K562 (cell line): ENCODE measurements around the gene ZDHHC17. TPM values are rescaled to one million over a fixed set of nuclear protein-coding genes. Genes with fewer than 3 reads are reported as not detected.

Experiments
- ARHGAP35 ChIP-seq: fragments of 450-650 bp; IDR thresholded peaks from 2 replicates; pipeline ENCODE4 v1.6.1; 2018; ENCODE audit not compliant: partially characterized antibody
- ASH1L ChIP-seq: fragments of 450-650 bp; IDR thresholded peaks from 2 replicates; pipeline ENCODE4 v1.6.1; 2018; ENCODE audit warnings: borderline replicate concordance, mild to moderate bottlenecking, low read depth; ENCODE audit not compliant: partially characterized antibody
- BCOR ChIP-seq: fragments of 450-650 bp; IDR thresholded peaks from 2 replicates; pipeline ENCODE4 v1.6.1; 2016
- BRF1 ChIP-seq: IDR thresholded peaks from 3 replicates; pipeline ENCODE4 v1.6.1; 2011; ENCODE audit warnings: borderline replicate concordance, mild to moderate bottlenecking; ENCODE audit not compliant: insufficient read length; ENCODE audit errors: extremely low read depth
- CAMTA2 ChIP-seq: fragments of 250-450 bp; sonication (Bioruptor Pico); conservative IDR thresholded peaks from 2 replicates; pipeline ENCODE4 v1.5.1; 2022
- CBFA2T3 ChIP-seq: fragments of 450-650 bp; IDR thresholded peaks from 2 replicates; pipeline ENCODE4 v1.6.1; 2017
- CHD1 ChIP-seq: fragments of 200-600 bp; sonication (generic); IDR thresholded peaks from one replicate; pipeline ENCODE4 v1.6.1; 2012; ENCODE audit warnings: mild to moderate bottlenecking, moderate library complexity, low read length, inconsistent platforms
- FOXA3 ChIP-seq, 2 experiments: fragments of 450-650 bp in 1 of 2; sonication (generic) in 1 of 2; formaldehyde crosslinking; IDR thresholded peaks in 1 of 2; conservative IDR thresholded peaks in 1 of 2; 2 replicates each; pipeline versions ENCODE4 v1.4.0 to v1.8.0; 2020 to 2022; ENCODE audit warnings: mild to moderate bottlenecking in 2 of 2, missing genetic modification reagents in 1 of 2
- HSF4 ChIP-seq: fragments of 250-450 bp; sonication (Bioruptor Pico); IDR thresholded peaks from 2 replicates; pipeline ENCODE4 v2.1.2; 2022; ENCODE audit warnings: mild to moderate bottlenecking, moderate library complexity, borderline replicate concordance
- KHSRP ChIP-seq: fragments of 450-650 bp; IDR thresholded peaks from 2 replicates; pipeline ENCODE4 v1.6.1; 2017
- KLF10 ChIP-seq: fragments of 250-450 bp; sonication (Bioruptor Pico); IDR thresholded peaks from 2 replicates; pipeline ENCODE4 v1.6.1; 2021; ENCODE audit warnings: matching md5 sums
- LEF1 ChIP-seq: fragments of 450-650 bp; IDR thresholded peaks from 2 replicates; pipeline ENCODE4 v1.6.1; 2016; ENCODE audit warnings: mild to moderate bottlenecking
- MYNN ChIP-seq, 2 experiments: sonication (generic); formaldehyde crosslinking in 1 of 2; IDR thresholded peaks; 2 replicates each; pipeline versions ENCODE4 v1.5.0 to v1.6.1; 2016 to 2020; ENCODE audit warnings: antibody characterized with exemption in 1 of 2, missing genetic modification reagents in 1 of 2
- NBN ChIP-seq: fragments of 450-650 bp; IDR thresholded peaks from 2 replicates; pipeline ENCODE4 v1.6.1; 2016; ENCODE audit warnings: low read depth, mild to moderate bottlenecking
- SMARCA5 ChIP-seq: fragments of 450-650 bp; IDR thresholded peaks from 2 replicates; pipeline ENCODE4 v1.6.1; 2016
- TEAD4 ChIP-seq, 2 experiments: sonication (generic) in 1 of 2; formaldehyde crosslinking in 1 of 2; IDR thresholded peaks; 2 replicates each; pipeline versions ENCODE4 v1.6.1 to v1.8.0; 2012 to 2022; ENCODE audit warnings: borderline replicate concordance in 1 of 2, inconsistent platforms in 1 of 2, low read length in 1 of 2, mild to moderate bottlenecking in 1 of 2, missing genetic modification reagents in 1 of 2
- WHSC1 ChIP-seq: IDR thresholded peaks from one replicate; pipeline ENCODE4 v1.6.1; 2012; ENCODE audit warnings: low read length, control low read depth, inconsistent platforms
- ZBTB7A ChIP-seq: IDR thresholded peaks from 2 replicates; pipeline ENCODE4 v1.6.1; 2011; ENCODE audit warnings: low read depth, mild to moderate bottlenecking, low read length, moderate library complexity, borderline replicate concordance; ENCODE audit not compliant: control insufficient read depth
- ZFP1 ChIP-seq: fragments of 450-650 bp; formaldehyde crosslinking; IDR thresholded peaks from 2 replicates; pipeline ENCODE4 v1.4.0; 2020; ENCODE audit warnings: mild to moderate bottlenecking, mixed read lengths
- ZKSCAN8 ChIP-seq: fragments of 200-800 bp; sonication (Bioruptor generic); IDR thresholded peaks from 2 replicates; pipeline ENCODE4 v1.6.1; 2016; ENCODE audit warnings: missing genetic modification characterization, missing compliant biosample characterization
- ZNF140 ChIP-seq: fragments of 250-450 bp; sonication (Bioruptor Pico); IDR thresholded peaks from 2 replicates; pipeline ENCODE4 v1.8.0; 2021; ENCODE audit warnings: moderate library complexity, mild to moderate bottlenecking, inconsistent platforms
- polyA plus RNA-seq, 8 experiments: library from polyadenylated mRNA; depleted of rRNA in 4 of 8; stranded (reverse) in 5 of 8; unstranded in 3 of 8; fragments of >200 nt; fragmentation: Nextera tagmentation in 2 of 8; fragmentation: Illumina TruSeq in 1 of 8; extraction: Ambion mirVana in 2 of 8; extraction: Trizol in 1 of 8; gene quantifications; 2 replicates each; pipeline versions ENCODE4 v1.2.1 to v1.2.3, GENCODE V29; 2011 to 2014; ENCODE audit warnings: inconsistent platforms in 1 of 8, missing spikeins in 1 of 8
- total RNA-seq, 7 experiments: library from RNA; depleted of rRNA in 6 of 7; stranded (reverse); fragments of >200 nt in 6 of 7; fragmentation: Illumina TruSeq in 2 of 7; extraction: Trizol in 2 of 7; gene quantifications; 2 replicates each; pipeline versions ENCODE4 v1.2.1 to v1.2.3, GENCODE V29; 2011 to 2021; ENCODE audit warnings: low replicate concordance in 1 of 7
- TF ChIP-seq, protein P1 (sequence below), 2 experiments: fragments of 450-650 bp; conservative IDR thresholded peaks; 2 replicates each; pipeline ENCODE4 v1.6.1; 2017; ENCODE audit warnings: mild to moderate bottlenecking in 2 of 2, moderate library complexity in 2 of 2
- TF ChIP-seq, protein P2 (sequence below): IDR thresholded peaks from 3 replicates; pipeline ENCODE4 v1.6.1; 2011; ENCODE audit warnings: borderline replicate concordance, mild to moderate bottlenecking; ENCODE audit not compliant: insufficient read length, insufficient read depth
- TF ChIP-seq, protein P3 (sequence below): fragments of 450-650 bp; IDR thresholded peaks from 2 replicates; pipeline ENCODE4 v1.6.1; 2017; ENCODE audit warnings: antibody characterized with exemption, mild to moderate bottlenecking

ZDHHC17 gene
- total and polyA plus RNA-seq, 9 of the 15 experiments (the other 6 are each of a cell fraction or from before 2014, with no cell fraction given), result 6.7 to 66.0 (median 27.5) TPM

DNA sequence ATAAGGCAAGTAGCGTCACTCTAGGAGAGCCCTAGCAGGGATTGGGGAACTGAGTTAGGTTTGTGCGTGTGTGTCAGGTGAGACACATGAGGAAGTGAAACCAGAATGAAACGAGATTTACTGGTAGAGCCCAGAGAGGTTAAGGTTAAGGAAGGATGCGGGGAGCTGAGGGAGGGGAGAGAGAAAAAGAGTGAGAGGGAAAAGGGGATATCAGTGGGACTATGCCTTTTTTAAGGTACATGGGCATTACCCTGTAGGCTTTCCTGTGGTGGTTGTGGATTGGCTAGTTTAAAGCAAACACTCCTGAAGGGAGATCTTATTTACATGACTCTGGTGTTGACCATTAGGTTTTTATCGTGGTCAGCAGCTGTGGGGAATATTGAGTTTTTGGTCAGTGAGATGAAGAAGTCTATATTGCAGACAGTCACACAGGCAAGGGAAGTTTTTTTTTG lies 13.9 kb downstream of the ZDHHC17 start (continued):
- TF ChIP-seq, protein P1, sequence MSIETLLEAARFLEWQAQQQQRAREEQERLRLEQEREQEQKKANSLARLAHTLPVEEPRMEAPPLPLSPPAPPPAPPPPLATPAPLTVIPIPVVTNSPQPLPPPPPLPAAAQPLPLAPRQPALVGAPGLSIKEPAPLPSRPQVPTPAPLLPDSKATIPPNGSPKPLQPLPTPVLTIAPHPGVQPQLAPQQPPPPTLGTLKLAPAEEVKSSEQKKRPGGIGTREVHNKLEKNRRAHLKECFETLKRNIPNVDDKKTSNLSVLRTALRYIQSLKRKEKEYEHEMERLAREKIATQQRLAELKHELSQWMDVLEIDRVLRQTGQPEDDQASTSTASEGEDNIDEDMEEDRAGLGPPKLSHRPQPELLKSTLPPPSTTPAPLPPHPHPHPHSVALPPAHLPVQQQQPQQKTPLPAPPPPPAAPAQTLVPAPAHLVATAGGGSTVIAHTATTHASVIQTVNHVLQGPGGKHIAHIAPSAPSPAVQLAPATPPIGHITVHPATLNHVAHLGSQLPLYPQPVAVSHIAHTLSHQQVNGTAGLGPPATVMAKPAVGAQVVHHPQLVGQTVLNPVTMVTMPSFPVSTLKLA (conservative IDR thresholded peaks at IDR 0.05), result 0 out of 4 replicates have a peak, but pooled peaks of 1 of the 2 experiments have one; percentile 6
- TF ChIP-seq ASH1L, result no peak
- TF ChIP-seq CBFA2T3, result peak; percentile 78
- peak; percentile 65 to 82; a peak in 3 of 4 replicates for TF ChIP-seq FOXA3 (CRISPR knock-in tag; conservative IDR thresholded peaks at IDR 0.05 in 1 of 2, IDR thresholded peaks at IDR 0.05 in 1 of 2)
- TF ChIP-seq ZNF140 (CRISPR knock-in tag), result no peak
- no peak for TF ChIP-seq KLF10 (CRISPR knock-in tag)
- TF ChIP-seq ZKSCAN8 (CRISPR knock-in tag), result no peak
- no peak for TF ChIP-seq ZFP1 (CRISPR knock-in tag)
- TF ChIP-seq LEF1, result 0 out of 2 replicates have a peak, but pooled peaks have one; percentile 13
- TF ChIP-seq KHSRP, result no peak
- TF ChIP-seq NBN, result peak; percentile 82; the same call in 1 of the 2 replicates
- TF ChIP-seq ZBTB7A, result no peak
- peak; percentile 46; the same call in 1 of the 2 replicates for TF ChIP-seq BCOR
- no peak for TF ChIP-seq CAMTA2 (CRISPR knock-in tag)
- no peak for TF ChIP-seq BRF1
- no peak for TF ChIP-seq MYNN (IDR thresholded peaks at IDR 0.05)
- TF ChIP-seq MYNN (CRISPR knock-in tag; IDR thresholded peaks at IDR 0.05), result no peak
- 0 out of 2 replicates have a peak, but pooled peaks have one; percentile 45 for TF ChIP-seq SMARCA5
- TF ChIP-seq, protein P2, sequence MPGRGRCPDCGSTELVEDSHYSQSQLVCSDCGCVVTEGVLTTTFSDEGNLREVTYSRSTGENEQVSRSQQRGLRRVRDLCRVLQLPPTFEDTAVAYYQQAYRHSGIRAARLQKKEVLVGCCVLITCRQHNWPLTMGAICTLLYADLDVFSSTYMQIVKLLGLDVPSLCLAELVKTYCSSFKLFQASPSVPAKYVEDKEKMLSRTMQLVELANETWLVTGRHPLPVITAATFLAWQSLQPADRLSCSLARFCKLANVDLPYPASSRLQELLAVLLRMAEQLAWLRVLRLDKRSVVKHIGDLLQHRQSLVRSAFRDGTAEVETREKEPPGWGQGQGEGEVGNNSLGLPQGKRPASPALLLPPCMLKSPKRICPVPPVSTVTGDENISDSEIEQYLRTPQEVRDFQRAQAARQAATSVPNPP, result no peak
- no peak for TF ChIP-seq ARHGAP35
- TF ChIP-seq, protein P3, sequence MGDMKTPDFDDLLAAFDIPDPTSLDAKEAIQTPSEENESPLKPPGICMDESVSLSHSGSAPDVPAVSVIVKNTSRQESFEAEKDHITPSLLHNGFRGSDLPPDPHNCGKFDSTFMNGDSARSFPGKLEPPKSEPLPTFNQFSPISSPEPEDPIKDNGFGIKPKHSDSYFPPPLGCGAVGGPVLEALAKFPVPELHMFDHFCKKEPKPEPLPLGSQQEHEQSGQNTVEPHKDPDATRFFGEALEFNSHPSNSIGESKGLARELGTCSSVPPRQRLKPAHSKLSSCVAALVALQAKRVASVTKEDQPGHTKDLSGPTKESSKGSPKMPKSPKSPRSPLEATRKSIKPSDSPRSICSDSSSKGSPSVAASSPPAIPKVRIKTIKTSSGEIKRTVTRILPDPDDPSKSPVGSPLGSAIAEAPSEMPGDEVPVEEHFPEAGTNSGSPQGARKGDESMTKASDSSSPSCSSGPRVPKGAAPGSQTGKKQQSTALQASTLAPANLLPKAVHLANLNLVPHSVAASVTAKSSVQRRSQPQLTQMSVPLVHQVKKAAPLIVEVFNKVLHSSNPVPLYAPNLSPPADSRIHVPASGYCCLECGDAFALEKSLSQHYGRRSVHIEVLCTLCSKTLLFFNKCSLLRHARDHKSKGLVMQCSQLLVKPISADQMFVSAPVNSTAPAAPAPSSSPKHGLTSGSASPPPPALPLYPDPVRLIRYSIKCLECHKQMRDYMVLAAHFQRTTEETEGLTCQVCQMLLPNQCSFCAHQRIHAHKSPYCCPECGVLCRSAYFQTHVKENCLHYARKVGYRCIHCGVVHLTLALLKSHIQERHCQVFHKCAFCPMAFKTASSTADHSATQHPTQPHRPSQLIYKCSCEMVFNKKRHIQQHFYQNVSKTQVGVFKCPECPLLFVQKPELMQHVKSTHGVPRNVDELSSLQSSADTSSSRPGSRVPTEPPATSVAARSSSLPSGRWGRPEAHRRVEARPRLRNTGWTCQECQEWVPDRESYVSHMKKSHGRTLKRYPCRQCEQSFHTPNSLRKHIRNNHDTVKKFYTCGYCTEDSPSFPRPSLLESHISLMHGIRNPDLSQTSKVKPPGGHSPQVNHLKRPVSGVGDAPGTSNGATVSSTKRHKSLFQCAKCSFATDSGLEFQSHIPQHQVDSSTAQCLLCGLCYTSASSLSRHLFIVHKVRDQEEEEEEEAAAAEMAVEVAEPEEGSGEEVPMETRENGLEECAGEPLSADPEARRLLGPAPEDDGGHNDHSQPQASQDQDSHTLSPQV, result no peak
- TF ChIP-seq WHSC1, result no peak
- no peak for TF ChIP-seq CHD1
- 0 out of 2 replicates have a peak, but pooled peaks have one; percentile 52 for TF ChIP-seq TEAD4 (IDR thresholded peaks at IDR 0.05; ENCODE audit: low read length)
- TF ChIP-seq TEAD4 (CRISPR knock-in tag; IDR thresholded peaks at IDR 0.05; ENCODE audit: borderline replicate concordance), result no peak
- no peak for TF ChIP-seq HSF4 (CRISPR knock-in tag)
